ENCODE data around the gene ARHGAP40.

The ARHGAP40 gene

DNA sequence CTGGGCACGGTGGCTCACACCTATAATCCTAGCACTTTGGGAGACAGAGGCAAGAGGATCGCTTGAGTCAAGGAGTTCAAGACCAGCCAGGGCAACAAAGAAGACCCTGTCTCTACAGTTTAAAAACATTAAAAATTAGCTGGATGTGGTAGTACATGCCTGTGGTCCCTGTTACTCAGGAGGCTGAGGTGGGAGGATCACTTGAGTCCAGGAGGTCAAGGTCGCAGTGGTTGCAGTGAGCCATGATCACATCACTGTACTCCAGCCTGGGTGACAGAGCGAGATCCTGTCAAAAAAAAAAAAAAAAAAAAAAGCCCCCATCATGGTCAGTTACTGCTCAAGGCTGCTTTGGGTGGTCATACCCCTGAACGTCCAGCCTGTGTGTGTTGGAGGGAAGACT lies 55.8 kb downstream of the ARHGAP40 start:
- no peak for DNase-seq

DNA sequence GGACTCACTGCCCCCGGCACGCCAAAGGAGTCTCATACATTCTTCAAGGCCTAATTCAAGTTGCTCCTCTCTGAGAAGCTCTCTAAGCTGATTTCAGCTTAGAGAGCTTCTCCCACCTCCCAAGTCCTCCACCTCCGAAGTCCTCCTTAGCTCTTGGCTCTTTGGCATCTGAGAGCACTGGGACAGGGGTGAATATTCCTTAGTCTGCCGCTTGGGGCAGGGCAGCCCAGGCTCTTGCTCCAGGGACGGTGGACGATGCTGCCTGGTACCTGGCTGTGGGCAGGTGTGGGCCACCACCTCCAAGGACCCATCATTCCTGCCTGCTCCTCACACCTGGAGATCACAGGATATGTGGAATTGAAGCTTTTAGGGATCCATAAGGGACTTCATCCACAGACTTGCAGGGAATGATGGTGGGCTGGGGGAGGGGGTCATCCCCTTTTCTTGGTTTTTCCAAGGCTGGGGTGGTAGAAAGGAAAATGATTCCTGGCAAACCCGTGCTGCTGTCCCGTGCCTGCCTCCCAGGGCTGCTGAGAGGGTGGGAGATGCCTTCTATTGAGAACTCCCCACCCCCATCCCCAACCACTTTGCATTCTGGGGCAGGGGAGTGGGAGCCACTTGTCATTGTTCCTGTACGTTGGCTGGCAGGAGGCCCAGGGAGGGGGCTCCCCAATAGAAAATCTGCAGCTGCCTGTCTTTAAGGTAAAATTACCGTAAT lies 57.4 kb downstream of the ARHGAP40 start:
- DNase-seq = peak; percentile 52

DNA sequence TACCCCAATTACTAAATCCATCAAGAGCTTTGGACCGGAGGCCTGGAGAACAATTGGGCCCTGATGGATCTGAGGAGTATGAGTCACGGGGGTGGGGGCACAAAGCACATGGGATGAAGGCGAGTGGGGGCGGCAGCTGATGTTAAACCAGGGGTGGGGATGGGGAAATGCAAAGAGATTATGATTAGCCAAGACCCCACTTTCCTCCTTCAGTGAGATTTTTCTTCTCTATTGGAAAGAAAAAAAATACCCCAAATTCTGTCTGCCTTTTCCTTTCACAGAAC lies 57.9 kb downstream of the ARHGAP40 start:
- DNase-seq = no peak

DNA sequence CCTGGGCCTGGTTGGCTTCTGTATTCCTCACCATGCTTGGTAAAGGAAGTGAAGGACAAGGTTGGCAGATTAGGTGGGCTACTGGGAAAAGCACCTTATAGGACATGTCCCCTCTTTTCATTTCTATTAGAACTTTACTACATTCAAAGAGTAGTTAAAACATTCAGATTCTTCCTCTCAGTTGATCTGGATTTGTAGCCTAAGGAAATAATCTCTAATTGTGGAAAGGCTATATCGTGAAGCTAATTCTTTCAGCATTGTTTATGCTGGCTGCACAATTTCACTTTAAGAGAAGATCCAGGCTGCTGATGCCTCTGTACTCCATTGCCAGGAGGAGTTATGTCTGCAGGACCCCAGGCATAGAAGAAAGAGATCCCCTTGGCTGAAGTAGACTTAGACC lies 58.8 kb downstream of the ARHGAP40 start:
- DNase-seq = no peak

DNA sequence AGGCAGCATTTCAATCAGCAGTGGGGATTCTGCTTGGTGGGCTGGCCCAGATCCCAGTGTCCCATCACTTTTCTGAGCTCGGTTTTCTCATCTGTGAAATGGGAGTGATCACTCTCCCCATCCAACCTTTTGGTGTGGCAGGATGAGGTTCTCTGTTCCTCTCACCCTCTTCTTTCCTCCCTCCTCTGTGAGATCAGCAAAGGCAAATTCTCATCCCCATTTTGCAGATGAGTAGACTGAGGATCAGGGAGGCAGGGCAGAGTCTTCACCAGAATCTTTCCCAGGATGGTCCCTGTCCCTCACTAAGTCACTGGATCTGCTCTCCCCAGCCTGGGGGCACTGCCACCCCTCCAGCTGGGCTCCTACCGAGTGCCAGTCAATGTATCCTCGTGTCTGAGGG lies 62.1 kb downstream of the ARHGAP40 start:
- no peak for DNase-seq

DNA sequence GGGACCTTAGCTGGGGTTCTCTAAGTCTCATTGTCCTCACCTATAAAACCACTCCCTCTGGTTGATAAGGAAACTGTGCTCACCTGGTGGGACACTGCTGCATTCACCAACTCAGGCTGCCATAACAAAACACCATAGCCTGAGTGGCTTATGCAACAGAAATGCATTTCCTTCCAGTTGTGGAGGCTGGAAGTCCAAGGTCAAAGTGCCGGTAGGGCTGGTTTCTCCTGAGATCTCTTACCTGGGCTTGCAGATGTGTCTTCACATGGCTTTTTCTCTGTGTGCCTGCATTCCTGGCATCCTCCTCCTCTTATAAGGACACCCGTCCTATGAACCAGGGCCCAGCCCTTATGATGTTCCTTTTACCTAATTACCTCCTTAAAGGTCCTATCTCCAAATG lies 62.7 kb downstream of the ARHGAP40 start:
- DNase-seq = no peak

DNA sequence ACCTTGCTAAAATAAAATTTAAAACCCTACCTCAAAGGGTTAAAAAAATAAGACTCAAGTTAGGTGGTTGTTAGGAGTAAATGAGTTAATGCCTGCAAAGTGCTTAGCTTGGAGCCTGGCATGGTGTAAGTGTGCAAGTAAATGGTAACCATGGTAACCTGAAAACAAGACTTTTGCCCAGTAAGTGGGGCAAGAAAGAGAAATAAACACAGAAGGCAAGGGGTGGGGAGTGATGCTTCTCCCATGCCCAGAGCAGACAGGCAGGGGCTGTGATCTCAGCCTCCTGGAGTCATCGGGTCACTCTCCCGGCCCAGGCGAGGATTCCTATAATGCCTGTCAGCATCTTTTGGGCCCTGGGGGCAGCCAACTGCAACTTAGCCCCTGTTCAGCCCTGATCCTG lies 63.5 kb downstream of the ARHGAP40 start:
- no peak for DNase-seq

DNA sequence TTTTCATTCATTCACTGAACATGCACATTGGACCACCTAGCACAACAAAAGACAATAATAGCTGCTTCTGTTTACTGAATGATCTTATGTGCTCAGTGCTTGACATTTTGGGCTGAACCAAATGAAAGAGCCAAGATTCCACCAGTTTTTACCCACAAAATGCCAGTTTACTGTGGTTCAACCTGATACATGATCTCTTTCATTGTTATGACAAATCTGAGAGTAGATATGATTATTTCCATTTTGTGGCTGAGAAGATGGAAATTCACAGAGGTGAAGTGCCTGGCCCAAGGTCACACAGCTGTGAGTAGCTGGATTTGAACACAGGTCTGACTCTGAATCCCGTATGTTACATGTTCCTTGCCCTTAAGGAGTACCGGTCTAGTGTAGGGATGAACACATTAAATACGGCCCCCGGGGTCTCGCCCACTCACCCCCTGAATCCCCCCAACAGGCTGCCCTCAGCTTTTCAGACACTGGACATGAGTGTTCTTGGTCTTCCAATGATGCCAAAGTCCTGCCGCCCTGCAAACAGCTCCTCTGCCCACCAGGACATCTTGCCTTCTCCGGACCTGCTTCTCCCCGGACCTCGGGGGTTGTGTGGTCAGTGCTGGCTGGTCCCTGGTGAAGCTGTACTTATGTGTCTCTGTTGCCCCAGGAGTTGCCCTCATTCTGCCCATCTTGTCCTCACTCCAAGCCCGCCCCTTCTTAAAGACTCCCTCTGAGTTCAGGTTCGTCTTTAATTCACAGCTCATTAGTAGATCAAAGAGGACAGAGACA lies 64.1 kb downstream of the ARHGAP40 start:
- no peak for DNase-seq

DNA sequence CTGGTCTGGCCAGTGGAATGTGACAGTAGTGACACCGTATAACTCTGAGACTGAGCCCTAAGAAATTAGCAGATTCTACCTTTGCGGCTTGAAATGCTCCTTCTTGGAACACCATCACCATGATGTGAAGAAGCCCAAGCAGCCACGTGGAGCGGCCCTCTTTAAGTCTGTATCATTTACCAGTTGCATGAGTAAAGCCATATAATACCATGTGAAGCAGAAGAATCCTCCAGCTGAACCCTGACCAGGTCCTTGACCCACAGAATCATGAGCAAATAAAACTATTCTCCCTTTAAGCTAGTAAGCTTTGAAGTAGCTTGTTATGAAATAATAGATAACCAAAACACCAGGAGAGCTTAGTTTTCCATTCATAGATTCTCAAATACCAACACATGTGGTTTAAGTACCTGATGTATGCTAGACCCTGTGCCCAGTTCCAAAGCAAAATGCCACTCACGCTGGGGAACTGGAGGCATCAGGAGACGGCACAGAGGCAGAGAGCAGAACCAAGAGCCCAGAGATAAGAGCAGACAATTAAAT lies 65.9 kb downstream of the ARHGAP40 start:
- no peak for DNase-seq

DNA sequence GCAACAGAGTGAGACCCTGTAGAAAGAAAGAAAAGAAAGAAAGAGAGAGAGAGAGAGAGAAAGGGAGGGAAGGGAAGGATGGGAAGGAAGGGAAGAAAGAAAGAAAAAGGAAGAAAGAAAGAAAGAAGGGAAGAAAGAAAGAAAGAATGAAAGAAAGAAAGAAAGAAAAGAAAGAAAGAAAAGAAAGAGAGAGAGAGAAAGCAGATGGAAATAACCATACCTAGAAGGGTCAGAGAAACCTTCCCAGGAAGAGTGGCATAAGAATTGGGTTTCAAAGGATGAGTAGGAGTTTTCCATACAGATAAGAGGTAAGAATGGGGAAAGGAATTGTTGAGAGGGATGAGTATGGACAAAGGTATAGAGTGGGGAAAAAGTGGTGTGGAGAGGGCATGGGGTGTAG lies 68.1 kb downstream of the ARHGAP40 start:
- DNase-seq = no peak

DNA sequence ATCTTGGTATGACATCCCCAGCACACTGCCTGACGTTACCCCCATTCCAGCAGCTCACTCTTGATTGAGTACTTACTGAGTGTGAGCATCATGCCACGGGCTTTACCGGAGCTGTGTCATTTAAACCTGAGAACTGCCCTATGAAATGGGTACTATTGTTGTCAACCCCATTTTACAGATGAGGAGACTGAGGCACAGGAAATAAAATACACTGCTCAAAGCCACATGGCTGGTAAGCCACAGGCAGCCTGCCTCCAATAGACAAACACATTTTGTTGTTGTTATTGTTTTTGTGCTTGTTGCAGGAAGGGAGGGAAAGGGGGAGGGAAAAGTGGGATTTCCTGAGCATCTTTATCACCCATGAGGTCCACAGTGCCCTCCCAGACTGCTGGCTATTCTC lies 69.2 kb downstream of the ARHGAP40 start:
- DNase-seq = no peak

DNA sequence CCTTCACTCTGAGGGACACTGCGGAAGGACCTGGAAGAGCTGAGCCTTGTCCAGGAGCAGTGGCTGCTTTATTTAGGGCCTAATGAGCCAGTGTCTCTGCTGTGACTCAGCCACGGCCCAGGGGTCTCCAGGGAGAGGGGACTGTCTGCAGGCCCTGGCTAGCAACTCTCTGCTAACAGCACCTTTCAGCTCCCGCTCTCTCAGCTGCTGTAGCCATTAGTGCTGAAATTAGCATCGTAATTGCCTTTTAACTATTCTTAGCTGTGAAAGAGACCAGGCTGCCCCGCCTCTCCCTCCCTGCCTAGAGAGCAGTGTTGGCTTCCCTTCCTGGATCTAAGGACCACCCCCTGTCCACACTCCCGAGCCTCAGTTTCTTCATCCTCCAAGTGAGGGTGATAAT lies 69.6 kb downstream of the ARHGAP40 start:
- no peak for DNase-seq

DNA sequence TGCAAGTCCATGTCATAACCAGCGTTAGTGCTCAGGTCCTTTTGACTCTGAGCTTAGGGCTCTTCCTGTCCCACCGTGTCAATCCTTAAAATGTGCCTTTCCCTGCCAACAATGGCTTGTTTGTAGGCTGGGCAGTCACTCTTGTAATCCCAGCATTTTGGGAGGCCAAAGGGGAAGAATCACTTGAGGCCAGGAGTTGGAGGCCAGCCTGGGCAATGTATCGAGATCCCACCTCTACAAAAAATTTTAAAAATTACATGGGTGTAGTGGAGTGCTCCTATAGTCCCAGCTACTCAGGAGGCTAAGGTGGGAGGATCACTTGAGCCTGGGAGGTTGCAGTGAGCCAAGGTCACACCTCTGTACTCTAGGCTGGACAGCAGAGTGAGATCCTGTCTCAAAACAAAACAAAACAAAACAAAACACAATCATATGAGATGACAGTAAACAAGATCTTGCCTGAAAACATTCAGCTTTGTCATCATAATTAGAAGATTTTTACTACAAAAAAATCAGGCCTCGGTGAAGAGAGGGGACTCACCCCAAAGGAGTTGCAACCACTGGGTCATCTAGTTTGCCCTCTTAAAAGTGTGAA lies 70.2 kb downstream of the ARHGAP40 start:
- DNase-seq = no peak

DNA sequence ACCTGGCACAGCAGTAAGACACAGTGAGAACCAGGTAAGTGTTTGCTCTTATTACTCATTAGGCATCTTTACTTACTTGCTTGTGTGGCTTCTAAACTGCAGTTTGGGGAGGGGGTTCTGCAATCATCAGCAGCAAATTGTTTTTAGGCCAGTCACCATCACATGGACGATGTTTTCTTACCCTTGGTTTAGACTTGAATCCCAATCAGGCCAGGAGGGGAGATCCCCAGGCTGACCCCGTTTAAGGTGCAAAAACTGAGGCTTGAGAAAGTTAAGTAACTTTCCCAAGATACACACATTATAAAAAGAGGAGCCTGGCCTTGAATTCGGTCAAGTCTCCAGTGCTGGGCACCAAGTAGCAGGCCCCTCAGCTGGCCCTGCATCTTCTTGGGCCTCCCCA lies 70.9 kb downstream of the ARHGAP40 start:
- no peak for DNase-seq

DNA sequence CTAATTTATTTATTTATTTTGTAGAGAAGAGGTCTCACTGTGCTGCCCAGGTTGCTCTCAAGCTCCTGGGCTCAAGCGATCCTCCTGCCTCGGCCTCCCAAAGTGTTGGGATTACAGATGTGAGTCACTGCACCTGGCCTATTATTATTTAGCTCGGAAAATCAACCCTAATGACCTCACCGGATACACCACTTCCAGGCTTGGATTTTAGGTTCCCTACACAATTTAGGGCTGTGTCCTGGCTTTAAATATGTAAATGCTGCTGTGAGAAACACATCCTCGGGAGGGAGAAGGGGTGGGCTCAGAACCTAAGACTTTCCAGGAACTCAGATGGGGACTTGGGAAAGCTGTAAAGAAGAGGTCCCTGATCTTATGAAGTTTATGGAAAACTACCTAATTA lies 71.7 kb downstream of the ARHGAP40 start:
- no peak for DNase-seq

DNA sequence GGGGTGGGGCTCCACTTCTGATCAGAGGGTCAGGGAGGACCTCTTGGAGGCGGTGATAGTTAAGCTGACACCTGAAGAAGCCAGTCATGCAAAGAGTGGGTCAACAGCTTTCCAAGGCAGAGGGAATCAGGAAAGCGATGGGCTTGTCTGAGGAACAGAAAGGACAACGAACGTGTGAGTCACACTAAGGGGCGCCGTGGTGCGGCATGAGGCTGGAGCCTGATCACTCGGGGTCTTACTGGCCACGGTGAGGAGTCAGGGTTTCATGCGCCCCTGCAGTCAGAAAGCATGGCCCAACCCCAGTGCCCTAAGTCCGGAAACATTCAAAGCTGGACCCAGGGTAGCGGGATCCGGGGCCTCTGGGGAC lies 72.1 kb downstream of the ARHGAP40 start:
- no peak for DNase-seq

DNA sequence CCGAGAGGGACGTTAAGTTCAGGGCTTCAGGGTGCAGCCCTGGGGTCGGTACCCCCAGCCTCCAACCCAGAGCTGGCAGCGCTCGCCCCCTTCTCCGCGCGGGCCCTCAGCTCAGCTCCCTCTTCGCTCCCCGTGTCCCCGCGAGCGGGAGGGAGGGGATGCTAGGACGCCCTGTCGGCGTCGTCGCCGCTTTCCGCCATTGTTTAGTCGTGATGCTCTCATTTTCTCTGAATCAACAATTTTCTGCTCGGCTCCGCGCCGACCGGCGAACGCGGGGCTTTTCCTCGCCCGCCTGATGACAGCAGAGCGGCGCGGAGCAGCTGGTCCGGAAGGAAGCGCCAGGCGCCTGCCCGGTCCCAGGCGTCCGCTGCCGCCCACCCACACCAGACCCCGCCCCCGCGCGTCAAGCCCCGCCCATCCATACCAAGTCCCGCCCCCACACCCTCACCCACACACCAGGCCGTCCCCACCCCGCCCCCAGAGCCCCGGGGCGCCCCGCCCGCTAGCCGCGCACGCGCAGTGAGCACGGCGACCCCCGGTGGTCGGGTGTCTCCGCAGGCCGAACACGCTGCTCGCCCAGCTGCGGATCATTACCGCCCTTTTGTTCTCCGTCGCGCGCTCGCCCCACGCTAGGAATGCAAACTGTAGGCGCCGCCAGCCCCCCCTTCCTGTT lies 72.6 kb downstream of the ARHGAP40 start:
- DNase-seq = peak; percentile 71

DNA sequence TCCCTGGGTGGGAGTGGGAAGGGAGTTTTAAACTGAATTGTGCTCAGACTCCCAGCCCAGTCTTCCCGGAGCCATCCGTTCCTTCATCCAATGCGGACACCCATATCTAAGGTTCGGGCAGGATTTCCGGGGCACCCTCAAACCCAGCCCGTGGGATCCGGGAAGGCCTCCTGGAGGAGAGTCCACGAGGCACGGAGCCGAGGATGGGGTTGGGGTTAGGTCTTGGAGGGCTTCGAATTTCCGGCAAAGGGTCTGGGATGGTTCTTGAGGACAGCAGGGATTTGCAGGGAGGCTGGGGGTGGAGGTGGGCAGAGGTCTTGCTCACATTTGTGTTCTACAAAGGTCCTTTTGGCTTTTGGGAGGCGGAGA lies 73.1 kb downstream of the ARHGAP40 start:
- DNase-seq = no peak

DNA sequence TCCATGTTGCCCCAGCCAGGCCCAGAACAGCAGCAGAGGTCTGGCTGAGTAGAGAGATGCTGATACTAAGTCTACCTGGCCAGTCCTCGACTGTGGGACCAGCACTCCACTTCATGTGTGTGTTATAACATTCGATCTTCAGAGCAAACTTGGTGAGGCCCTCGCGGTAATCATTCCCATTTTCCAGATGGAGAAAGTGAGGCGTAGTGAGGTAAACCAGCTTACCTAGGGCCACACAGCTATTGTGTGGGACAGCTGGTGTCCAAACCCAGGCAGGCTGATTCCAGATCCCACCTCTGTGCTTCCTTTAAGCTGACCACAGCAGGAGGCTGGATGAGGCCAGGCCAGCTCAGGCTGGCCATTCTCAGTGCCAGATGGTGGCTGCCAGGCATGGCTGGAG lies 75.0 kb downstream of the ARHGAP40 start:
- no peak for DNase-seq

DNA sequence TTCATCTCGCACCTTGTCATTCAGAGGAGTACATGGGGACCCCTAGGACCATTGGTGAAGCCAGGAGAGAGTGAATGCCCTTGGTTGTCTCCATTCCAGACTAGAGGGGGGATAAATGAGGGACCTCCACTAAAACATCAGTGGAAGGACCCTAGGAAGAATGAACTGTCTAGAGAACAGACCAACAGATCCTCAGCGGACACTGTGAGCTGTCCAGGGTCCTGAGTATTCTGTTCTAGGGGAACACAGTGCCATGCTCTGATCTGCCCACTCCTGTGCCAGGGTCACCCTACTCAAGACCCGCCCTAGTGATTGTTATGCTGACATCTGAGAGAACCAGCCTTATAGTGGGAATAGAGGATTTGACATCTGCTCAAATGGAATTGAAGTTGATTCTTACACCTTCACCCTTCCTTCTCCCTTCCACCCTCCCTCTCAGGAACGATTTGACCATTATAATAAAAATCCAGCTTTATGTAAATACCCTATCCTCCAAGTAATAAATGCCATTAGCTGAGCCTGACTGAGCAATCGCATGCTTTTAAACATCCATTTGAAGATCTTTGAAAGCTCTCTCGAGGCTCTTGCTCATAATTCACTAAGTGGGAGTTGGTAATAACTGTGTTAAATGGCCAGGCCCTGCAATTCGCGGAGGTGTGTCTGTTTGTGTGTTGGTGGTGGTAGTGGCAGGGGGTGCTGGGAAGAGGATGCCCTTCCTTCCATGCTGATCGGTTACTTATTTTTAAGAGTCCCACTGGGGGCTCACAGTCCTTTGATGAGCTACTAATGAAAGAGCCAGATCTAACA lies 79.1 kb downstream of the ARHGAP40 start:
- peak; percentile 27 for DNase-seq

DNA sequence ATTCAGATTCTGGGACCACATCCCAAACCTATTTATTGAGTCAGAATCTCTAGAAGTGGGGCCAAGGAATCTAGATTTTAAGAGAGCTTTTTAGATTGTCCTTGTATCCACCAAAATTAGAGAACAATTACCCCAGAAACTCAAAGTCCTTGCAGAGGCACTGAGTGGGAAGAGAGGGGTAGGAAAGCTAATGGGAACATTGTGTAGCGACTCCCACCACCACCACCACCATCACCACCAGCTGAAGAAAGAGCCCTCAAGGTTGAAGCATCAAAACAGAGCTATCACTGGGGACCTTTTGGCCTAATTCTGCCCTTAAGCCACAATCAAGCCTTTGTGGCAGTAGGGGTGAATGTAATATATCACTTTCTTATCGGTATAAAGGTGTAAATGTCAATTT lies 83.7 kb downstream of the ARHGAP40 start:
- no peak for DNase-seq

DNA sequence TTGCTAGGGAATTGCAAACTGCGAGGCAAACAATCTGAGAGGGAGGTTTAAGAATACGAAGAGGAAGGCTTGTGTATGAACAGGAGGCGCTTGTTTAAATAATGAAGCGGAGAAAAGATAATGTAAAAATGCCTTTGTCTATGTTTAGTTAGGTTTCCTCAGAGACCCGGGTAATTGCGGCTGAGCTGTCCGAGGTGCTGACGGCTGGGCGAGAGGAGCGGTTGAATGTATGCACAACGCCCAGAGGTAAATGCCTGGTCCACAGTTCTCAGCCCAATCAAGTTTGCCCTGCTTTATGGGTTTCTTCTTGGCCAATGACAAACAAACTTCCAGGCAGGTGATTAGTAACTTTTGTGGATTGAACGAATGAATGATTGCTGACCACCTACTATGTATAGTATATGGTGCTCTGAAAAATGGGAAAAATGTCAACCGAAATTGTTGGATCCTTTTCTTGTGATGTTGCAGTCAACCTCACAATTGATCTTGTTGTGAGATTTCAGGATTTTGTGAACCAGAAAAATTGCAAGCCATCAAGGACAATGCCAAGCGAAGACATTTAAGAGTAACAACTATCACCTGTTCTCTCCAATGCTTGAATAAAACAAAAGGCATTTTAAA lies 84.4 kb downstream of the ARHGAP40 start:
- DNase-seq = peak; percentile 63

All from activated CD4-positive, alpha-beta T cell treated with anti-CD3 and anti-CD28 coated beads for 48 hours (primary cell).